ENCODE measurements around the gene GPAT2. TPM values are rescaled to one million over a fixed set of nuclear protein-coding genes. Genes with fewer than 3 reads are reported as not detected.

GPAT2 gene, protein sequence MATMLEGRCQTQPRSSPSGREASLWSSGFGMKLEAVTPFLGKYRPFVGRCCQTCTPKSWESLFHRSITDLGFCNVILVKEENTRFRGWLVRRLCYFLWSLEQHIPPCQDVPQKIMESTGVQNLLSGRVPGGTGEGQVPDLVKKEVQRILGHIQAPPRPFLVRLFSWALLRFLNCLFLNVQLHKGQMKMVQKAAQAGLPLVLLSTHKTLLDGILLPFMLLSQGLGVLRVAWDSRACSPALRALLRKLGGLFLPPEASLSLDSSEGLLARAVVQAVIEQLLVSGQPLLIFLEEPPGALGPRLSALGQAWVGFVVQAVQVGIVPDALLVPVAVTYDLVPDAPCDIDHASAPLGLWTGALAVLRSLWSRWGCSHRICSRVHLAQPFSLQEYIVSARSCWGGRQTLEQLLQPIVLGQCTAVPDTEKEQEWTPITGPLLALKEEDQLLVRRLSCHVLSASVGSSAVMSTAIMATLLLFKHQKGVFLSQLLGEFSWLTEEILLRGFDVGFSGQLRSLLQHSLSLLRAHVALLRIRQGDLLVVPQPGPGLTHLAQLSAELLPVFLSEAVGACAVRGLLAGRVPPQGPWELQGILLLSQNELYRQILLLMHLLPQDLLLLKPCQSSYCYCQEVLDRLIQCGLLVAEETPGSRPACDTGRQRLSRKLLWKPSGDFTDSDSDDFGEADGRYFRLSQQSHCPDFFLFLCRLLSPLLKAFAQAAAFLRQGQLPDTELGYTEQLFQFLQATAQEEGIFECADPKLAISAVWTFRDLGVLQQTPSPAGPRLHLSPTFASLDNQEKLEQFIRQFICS
- total RNA-seq = 2.3 and 3.1 TPM in 2 replicates

DNA sequence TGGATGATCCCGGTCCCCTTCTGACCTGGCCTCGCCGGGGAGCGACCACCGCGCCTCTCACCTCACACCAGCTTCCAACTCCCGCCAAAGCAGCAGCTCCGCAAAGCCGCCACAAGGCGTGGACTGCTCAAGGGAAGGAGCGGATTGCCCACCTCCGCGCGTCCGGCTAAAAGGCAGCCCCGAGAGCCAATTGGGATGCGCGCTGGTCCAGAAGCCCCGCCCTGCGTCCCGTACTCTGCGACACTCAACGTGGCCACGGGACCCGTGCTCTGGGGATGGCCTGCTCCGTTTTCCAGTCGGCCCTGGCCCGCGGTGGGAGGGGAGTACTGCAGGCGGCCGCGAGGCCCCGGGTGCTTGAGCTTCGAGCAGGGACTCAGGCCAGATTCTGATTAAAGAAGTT is at the start of gene GPAT2:
Gene GPAT2 (minus strand): TSS at position 125 of the 400 bp plus-strand sequence. CDS start 2,557 bp downstream, outside the sequence.

DNA sequence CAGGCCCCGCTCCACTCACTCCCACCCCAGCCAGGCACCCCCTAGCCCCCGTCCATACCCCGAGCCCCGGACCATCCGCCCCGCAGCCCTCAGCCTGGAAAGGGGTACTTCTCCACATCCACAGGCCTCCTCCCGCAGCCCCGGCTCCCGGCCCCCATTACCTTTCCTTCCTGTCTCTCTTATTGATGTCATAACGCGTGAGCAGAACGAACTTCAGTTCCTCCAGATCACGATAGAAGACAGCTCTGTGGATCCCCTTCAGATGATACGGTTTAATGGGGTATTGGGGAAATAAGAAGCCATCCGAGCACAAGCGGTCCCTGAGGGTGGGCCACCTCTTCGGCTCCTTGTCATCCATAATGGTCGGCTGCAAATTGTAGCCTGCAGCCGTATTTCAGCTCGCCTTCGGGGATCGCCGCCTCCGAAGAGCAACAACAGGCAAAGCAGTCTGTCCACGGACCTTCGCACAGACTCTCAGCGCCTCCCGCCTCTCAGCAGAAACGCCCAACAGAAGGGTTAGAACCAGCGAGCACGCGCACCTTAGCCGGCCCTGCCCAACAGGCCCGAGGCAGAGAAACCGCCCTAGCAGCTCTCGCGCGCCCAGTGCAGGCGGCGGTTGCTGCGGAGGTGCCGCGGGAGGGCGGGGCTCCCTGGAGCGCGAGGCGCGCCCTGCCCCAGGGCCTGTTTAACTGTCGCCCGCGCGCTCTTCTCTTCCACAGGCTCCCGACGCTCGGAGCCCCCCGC is 43.2 kb downstream of the GPAT2 start, which contains the start of gene ANKRD36C:
Gene ANKRD36C (minus strand): TSS at position 474 of the 744 bp plus-strand sequence. CDS start 116 bp downstream, at position 358.

Other genes with a start within 250 kb of the GPAT2 start
- 17.2 and 26.0 TPM in 2 replicates for gene ANKRD36C, start 43.1 kb downstream of the GPAT2 start, total RNA-seq
- 0.09 TPM in 1 of 2 replicates, not detected in the other for gene ADRA2B, start 81.7 kb upstream of the GPAT2 start, total RNA-seq
- not detected in 2 replicates for gene ASTL, start 103.6 kb upstream of the GPAT2 start, total RNA-seq
- gene DUSP2, start 110.5 kb upstream of the GPAT2 start, total RNA-seq = 0.28 and 1.8 TPM in 2 replicates
- gene STARD7, start 173.9 kb upstream of the GPAT2 start, total RNA-seq = 72.5 and 95.9 TPM in 2 replicates
- gene TMEM127, start 231.1 kb upstream of the GPAT2 start, total RNA-seq = 11.8 and 17.8 TPM in 2 replicates
- gene CIAO1, start 231.3 kb upstream of the GPAT2 start, total RNA-seq = 54.5 and 67.6 TPM in 2 replicates

Measured in smooth muscle cell of bladder (primary cell).